WTC11 (cell line): ENCODE results near the gene CLEC2D. TPM values are rescaled to one million over a fixed set of nuclear protein-coding genes. Genes with fewer than 3 reads are reported as not detected.
A peak's percentile ranks its signal among the peaks of the same experiment; 100 is the strongest.

Experiments
- ATAC-seq: fragments of 200-7000 bp; cut with Tn5 transposase; 2 replicates; pipeline ENCODE4 v1.10.0; 2021; ENCODE audit warnings: mild to moderate bottlenecking, moderate library complexity
- CTCF ChIA-PET: fragments of 300-600 bp; sonication (Branson Sonifier 250); formaldehyde crosslinking; loops from one replicate; lab custom pipeline; 2021; ENCODE audit warnings: antibody characterized with exemption; lab: Charles Lee
- POLR2A ChIA-PET: fragments of 350-600 bp; sonication (Branson Sonifier 250); formaldehyde crosslinking; loops from one replicate; lab custom pipeline; 2021; ENCODE audit warnings: antibody characterized with exemption; lab: Charles Lee
- DNase-seq: peaks from one replicate; pipeline ENCODE4 v3.0.0; 2021; ENCODE audit warnings: low spot score
- H3K27ac Mint-ChIP-seq: 2 replicates; pipeline ENCODE4 v1.8.0; 2021; ENCODE audit warnings: mixed read lengths
- H3K27me3 Mint-ChIP-seq: 2 replicates; pipeline ENCODE4 v1.8.0; 2021; ENCODE audit warnings: low read depth, mild to moderate bottlenecking, moderate library complexity, mixed read lengths
- H3K36me3 Mint-ChIP-seq: 2 replicates; pipeline ENCODE4 v1.8.0; 2021; ENCODE audit warnings: mixed read lengths
- H3K4me1 Mint-ChIP-seq: 2 replicates; pipeline ENCODE4 v1.8.0; 2022; ENCODE audit warnings: mixed read lengths
- H3K4me3 Mint-ChIP-seq: 2 replicates; pipeline ENCODE4 v1.8.0; 2021; ENCODE audit warnings: mild to moderate bottlenecking, moderate library complexity, mixed read lengths
- H3K9me3 Mint-ChIP-seq: 2 replicates; pipeline ENCODE4 v1.8.0; 2021; ENCODE audit warnings: mixed read lengths
- CREB1 ChIP-seq: sonication (generic); formaldehyde crosslinking; IDR thresholded peaks from 2 replicates; pipeline ENCODE4 v1.8.0; 2023; ENCODE audit warnings: mild to moderate bottlenecking, missing genetic modification reagents
- CREM ChIP-seq: sonication (generic); formaldehyde crosslinking; IDR thresholded peaks from 2 replicates; pipeline ENCODE4 v1.8.1; 2022; ENCODE audit warnings: mild to moderate bottlenecking, missing genetic modification reagents, moderate library complexity
- HMGA2 ChIP-seq: fragments of 250-450 bp; sonication (Bioruptor Pico); IDR thresholded peaks from 2 replicates; pipeline ENCODE4 v1.4.0; 2021; ENCODE audit warnings: mild to moderate bottlenecking, moderate library complexity
- JAZF1 ChIP-seq: fragments of 250-450 bp; sonication (Bioruptor Pico); IDR thresholded peaks from 2 replicates; pipeline ENCODE4 v1.9.0; 2021; ENCODE audit warnings: moderate library complexity, mild to moderate bottlenecking, inconsistent platforms
- NR1H2 ChIP-seq: sonication (generic); formaldehyde crosslinking; IDR thresholded peaks from 2 replicates; pipeline ENCODE4 v1.9.0; 2021; ENCODE audit warnings: mild to moderate bottlenecking, moderate library complexity, missing genetic modification reagents
- NR2C2 ChIP-seq: sonication (generic); formaldehyde crosslinking; IDR thresholded peaks from 2 replicates; pipeline ENCODE4 v1.8.0; 2022; ENCODE audit warnings: mild to moderate bottlenecking, missing genetic modification reagents
- PRDM15 ChIP-seq: sonication (generic); formaldehyde crosslinking; IDR thresholded peaks from 2 replicates; pipeline ENCODE4 v1.8.0; 2022; ENCODE audit warnings: missing genetic modification reagents
- PREB ChIP-seq: sonication (generic); formaldehyde crosslinking; IDR thresholded peaks from 2 replicates; pipeline ENCODE4 v1.8.1; 2022; ENCODE audit warnings: mild to moderate bottlenecking, missing genetic modification reagents, moderate library complexity, borderline replicate concordance
- PRRX2 ChIP-seq: fragments of 250-450 bp; sonication (Bioruptor Pico); IDR thresholded peaks from 2 replicates; pipeline ENCODE4 v1.8.0; 2021; ENCODE audit warnings: mild to moderate bottlenecking
- TCF7 ChIP-seq: sonication (generic); formaldehyde crosslinking; IDR thresholded peaks from 2 replicates; pipeline ENCODE4 v1.8.0; 2022; ENCODE audit warnings: mild to moderate bottlenecking, low read depth, missing genetic modification reagents, moderate library complexity
- USF1 ChIP-seq: sonication (generic); formaldehyde crosslinking; IDR thresholded peaks from 2 replicates; pipeline ENCODE4 v1.8.0; 2022; ENCODE audit warnings: mild to moderate bottlenecking, missing genetic modification reagents
- USF2 ChIP-seq: sonication (generic); formaldehyde crosslinking; IDR thresholded peaks from 2 replicates; pipeline ENCODE4 v1.8.1; 2023; ENCODE audit warnings: mild to moderate bottlenecking, missing genetic modification reagents, moderate library complexity
- ZMAT4 ChIP-seq: fragments of 250-450 bp; sonication (Bioruptor Pico); IDR thresholded peaks from 2 replicates; pipeline ENCODE4 v1.9.0; 2021; ENCODE audit warnings: mild to moderate bottlenecking
- ZNF138 ChIP-seq: sonication (generic); formaldehyde crosslinking; conservative IDR thresholded peaks from 2 replicates; pipeline ENCODE4 v1.8.1; 2022; ENCODE audit warnings: mild to moderate bottlenecking, moderate library complexity, missing genetic modification reagents
- ZNF219 ChIP-seq: sonication (generic); formaldehyde crosslinking; IDR thresholded peaks from 2 replicates; pipeline ENCODE4 v1.8.0; 2023; ENCODE audit warnings: missing genetic modification reagents, mild to moderate bottlenecking, borderline replicate concordance
- ZNF416 ChIP-seq: fragments of 250-450 bp; sonication (Bioruptor Pico); IDR thresholded peaks from 2 replicates; pipeline ENCODE4 v1.9.0; 2021; ENCODE audit warnings: mild to moderate bottlenecking, inconsistent platforms
- ZNF425 ChIP-seq: fragments of 250-450 bp; sonication (Bioruptor Pico); conservative IDR thresholded peaks from 2 replicates; pipeline ENCODE4 v1.9.0; 2021; ENCODE audit warnings: mild to moderate bottlenecking
- ZNF532 ChIP-seq: fragments of 250-450 bp; sonication (Bioruptor Pico); IDR thresholded peaks from 2 replicates; pipeline ENCODE4 v1.9.0; 2021; ENCODE audit warnings: mild to moderate bottlenecking, borderline replicate concordance
- total RNA-seq: library from RNA; stranded (reverse); gene quantifications from 3 replicates; pipeline ENCODE4 v1.2.3, GENCODE V29; 2021

Gene CLEC2D
- total RNA-seq, 1 experiment from 2014 or later: 6.2 TPM

GRCh38 chr12:9646794-9647781 is 22.4 kb upstream of the CLEC2D start:
- Mint-ChIP-seq H3K4me1 (peaks cover 42% of the 10 kb centered on the region), H3K27me3 (peaks cover 4% of the 10 kb centered on the region; the same call in 1 of the 2 replicates), H3K36me3 (peaks cover 9% of the 10 kb centered on the region), H3K9me3 (peaks cover 28% of the 10 kb centered on the region), H3K4me3 (peak overlapping the region; percentile 90), H3K27ac (peak overlapping the region; percentile 84)
- ChIA-PET POLR2A (interaction anchor here (1.0 kb wide), 1 partner anchor 9 kb away, joined by 3 read pairs; no protein-coding TSS in a partner anchor), CTCF (interaction anchor here (1.0 to 2.6 kb wide), 7 partner anchors 61 to 316 kb away, joined by 3 to 15 read pairs (median 5); no protein-coding TSS in a partner anchor)
- DNase-seq (no peak), ATAC-seq (no peak)
- TF ChIP-seq TCF7 (CRISPR knock-in tag) (no peak), CREM (CRISPR knock-in tag) (no peak), JAZF1 (CRISPR knock-in tag) (no peak), NR2C2 (no peak), PRRX2 (CRISPR knock-in tag) (no peak), NR1H2 (CRISPR knock-in tag) (no peak), ZNF532 (CRISPR knock-in tag) (no peak), CREB1 (no peak), ZNF416 (CRISPR knock-in tag) (no peak), USF2 (CRISPR knock-in tag) (no peak), PRDM15 (CRISPR knock-in tag) (no peak), ZNF425 (CRISPR knock-in tag) (no peak), PREB (CRISPR knock-in tag) (no peak), ZNF219 (CRISPR knock-in tag) (no peak), ZMAT4 (CRISPR knock-in tag) (no peak), HMGA2 (CRISPR knock-in tag) (no peak), USF1 (CRISPR knock-in tag) (no peak), ZNF138 (no peak)
